GM19467 (cell line): ENCODE results near the gene EPN1.

ENCODE experiments used
- ATAC-seq: cut with Tn5 transposase; IDR thresholded peaks from one replicate; pipeline ENCODE4 v1.9.1; 2021; ENCODE audit warnings: mild to moderate bottlenecking, moderate library complexity; ENCODE audit not compliant: unreplicated experiment

The EPN1 gene

DNA sequence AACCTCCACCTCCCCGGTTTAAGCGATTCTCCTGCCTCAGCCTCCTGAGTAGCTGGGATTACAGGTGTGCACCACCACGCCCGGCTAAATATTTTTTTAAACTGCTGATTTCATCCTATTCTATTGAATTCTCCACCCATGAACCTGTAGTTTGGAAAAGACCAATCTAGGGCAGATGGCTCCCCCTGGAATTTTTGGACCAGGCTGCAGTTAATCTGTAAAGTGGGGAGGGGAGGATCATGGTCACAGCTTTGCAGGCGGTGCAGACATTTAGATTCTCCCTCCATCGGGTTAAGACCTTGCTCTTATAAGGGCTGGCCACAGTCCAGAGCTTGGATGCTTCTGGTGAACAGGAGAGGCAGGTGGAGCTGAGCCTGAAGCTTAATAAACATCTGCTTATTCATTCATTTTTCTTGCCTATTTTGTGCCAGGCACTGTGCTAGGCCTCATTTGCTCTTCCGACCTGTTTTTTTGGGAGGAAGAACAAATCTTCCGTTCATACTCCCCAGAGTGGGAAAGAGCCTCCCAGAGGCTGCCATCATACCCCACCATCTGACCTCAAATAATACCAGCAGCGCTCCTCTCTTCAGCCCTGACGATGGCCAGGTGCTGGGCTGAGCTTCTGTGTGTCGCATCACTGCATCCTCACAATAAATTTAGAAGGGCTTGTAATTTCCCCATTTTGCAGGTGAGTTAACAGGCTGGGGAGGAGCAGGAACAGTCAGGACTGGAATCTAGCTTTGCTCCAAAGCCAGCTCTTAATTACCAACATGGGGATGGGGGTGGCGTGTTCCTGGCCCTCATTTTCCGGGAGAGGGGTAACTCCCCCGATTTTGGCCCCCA, 27.9 kb upstream of the EPN1 start:
- ATAC-seq, result no peak

DNA sequence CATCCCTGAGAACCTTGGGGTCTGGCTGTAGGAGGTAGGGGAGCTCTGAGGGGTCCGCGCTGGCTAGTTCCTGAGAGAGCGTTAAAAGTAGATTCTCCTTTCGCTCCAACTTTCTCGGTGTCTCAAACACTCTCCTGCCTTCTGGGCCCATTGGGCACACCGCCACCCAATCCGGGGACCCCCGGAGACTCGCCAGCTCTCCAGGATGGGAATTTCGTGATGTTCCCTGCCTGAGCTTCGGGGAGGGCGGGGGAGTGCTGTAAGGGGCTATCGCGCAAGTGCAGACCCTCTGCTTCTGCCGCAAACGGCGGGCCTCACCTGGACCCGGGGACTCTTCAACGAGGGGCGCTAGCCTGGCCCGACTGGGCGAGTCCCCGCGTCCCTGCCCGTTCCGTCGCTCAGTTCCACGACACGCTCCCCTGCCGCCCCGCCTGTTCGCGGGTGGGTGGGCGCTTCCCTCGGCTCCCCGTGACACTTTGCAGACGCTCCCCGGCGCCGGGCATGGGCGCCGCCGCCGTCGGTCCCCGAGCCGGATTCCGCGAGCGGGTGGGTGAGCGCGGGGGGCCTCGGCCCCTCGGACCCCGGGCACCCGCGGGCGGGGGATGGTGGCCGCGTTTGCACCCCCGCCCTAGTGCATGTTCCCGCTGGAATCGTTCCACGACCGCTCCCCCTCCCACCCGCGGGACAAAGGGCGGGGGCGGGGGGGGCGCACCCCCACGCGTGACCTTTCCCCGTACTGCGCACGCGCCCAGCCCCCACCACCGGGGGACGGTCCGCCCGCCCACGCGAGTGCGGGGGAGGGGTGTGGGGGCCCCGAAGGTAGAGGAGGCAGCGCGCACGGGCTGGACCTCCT, 27.1 kb upstream of the EPN1 start, which contains the start of gene CCDC106:
CCDC106 (plus strand) TSS at position 481 of the 853 bp plus-strand sequence. CDS start 835 bp downstream, outside the sequence.
- ATAC-seq, result no peak

DNA sequence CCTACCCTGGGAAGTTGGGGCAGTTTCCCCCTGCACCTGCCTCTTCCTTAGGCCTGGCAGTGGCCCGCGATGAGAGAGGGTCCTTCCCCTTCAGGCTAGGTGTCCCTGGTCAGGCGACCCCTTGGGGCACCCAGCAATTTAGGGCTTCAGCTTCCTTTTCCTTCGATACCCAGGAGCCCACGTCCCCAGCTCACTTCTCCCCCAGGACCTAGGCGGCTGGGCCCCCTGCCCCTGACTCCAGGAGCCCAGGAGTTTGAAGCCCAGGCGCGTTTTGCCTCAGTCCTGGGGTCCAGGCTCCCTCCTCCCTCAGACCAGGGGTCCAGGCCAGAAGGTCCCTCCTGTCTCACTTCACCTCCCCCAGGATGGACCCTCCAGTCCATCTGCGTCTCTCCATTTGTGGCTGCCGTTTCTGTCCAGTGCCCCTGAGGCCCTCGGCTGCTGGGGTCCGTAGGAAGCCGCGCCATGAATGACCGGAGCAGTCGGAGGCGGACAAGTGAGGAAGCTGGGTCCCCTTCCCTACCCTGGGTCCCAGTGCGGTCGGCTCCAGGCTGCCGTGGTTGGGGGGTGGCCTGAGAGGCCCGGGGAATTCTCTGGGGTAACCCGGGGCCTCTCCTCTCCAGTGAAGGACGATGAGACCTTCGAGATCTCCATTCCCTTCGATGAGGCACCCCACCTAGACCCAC, 26.3 kb upstream of the EPN1 start:
- ATAC-seq, result no peak

DNA sequence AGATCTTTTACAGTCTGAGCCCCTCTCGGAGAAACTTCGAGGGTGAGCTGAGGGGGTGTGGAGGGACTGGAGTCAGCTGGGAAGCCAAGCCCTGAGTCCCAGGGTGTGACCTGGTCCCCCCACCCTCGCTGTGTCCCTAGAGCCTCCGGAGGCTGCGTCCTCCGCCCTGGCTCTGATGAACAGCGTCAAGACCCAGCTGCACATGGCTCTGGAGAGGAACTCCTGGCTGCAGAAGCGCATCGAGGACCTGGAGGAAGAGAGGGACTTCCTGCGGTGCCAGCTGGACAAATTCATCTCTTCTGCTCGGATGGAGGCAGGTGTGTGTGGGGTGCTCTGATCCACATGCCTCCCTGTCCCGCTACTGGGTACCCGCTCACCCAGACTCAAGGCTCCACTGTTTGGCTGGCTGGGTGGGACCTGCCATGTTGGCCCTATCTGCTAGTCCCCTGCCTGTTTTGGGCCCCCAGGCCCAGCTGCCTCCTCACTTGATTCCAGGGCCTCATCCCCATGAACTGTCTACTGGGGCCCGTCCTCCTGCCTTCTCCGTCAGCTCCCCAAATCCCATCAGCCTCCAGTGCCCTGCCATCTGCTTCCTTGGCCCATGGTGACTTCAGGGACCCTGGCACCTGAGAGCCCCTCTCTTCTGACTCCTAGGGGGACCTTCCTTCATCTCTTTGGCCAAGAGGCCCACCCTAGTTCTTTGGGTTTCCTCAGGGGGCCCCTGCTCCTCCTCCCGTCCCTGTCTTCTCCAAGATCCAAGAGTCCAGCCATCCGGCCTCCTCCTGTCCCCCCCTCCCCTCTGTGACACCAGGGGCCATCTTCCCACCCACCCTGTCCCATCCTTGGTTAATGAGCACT, 25.5 kb upstream of the EPN1 start:
- ATAC-seq, result no peak

DNA sequence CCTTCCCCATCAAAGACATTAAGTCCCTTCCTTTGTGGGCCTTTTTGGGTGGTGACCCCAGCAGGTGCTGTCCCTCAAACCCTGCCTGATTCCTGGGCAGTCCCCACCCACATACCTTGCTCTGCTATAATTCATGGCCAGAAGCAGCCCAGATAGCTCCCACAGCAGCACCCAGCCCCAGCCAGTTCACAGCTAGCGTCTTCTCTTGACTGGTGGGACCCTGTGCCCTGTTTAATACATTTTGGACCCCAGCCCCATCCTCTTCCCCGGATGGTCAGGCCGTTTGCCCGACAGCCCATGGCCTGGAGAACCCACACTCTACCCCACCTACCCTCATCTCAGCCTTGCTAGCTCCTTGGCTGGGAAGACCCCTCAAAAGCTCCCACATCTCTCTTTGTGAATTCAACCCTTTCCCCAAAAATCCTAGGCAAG, 24.9 kb upstream of the EPN1 start:
- ATAC-seq, result no peak

DNA sequence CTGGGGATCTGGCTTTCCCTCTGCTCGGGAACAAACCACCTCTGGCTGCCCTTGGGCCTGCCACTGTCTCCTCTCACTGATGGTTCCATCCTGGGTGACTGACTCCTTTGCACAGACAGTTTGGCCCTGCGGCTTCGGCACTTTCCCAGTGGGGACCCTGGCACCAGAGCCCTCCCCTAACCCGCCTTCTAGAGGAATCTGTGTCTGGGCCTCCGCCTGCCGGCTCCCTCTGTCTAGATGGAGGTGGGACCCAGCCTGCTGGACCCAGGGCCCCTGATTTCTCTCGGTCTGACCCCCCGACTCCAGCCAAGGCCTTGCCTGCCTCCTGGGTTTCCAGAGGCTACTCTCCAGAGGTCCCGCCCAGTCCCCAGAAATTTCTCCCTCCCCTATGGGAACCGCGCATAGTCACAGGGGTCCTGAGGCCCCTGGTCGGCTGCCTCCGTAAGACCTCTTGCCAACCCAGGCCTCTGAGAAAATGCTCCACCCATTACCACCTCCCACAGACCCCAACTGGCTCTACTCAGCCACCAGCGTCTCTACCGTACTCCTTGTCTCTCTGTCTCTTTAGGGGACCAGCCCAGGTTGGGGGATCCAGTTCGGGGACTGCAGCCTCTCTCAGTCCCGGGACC, 24.3 kb upstream of the EPN1 start:
- no peak for ATAC-seq

DNA sequence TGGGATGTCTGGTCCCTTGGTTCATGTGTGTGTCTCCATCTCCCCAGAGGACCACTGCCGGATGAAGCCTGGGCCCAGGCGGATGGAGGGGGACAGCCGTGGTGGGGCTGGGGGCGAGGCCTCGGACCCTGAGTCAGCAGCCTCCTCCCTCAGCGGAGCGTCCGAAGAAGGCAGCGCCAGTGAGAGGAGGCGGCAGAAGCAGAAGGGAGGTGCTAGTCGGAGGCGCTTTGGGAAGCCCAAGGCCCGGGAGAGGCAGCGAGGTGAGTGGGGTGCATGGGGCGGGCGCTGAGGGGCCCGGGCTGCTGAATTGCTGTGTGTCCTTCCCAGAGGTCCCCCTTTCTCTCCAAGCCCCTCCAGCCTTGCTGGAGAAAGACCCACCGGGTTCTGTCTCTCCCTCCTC, 23.8 kb upstream of the EPN1 start:
- no peak for ATAC-seq

DNA sequence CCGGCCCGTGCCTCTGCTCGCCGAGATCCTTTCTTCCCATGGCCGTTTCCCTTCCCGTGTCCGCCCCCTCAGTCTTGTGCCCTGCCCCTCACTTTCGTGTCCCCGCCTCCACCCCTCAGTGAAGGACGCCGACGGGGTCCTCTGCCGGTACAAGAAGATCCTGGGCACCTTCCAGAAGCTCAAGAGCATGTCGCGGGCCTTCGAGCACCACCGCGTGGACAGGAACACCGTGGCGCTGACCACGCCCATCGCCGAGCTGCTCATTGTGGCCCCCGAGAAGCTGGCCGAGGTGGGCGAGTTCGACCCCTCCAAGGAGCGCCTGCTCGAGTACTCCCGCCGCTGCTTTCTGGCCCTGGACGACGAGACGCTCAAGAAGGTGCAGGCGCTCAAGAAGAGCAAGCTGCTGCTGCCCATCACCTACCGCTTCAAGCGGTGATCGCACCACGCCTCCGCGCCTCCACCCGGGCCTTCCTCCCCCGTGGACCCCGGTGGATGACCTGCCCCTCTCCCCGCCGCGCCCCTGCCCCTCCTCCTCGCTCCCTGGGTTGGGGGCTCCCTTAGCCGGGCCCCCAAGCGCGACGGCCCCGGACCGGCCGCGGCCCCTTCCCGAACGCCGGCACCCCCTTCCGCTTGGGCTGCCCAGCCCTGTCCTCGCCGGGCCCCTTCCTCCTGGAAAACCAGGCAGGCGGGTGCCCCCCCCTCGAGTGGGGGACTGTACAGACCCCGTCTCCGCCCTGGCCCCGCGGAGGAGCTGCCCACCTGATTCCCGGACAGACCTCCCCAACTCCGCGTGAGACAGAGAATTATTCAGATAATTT, 22.5 kb upstream of the EPN1 start:
- ATAC-seq, result no peak

DNA sequence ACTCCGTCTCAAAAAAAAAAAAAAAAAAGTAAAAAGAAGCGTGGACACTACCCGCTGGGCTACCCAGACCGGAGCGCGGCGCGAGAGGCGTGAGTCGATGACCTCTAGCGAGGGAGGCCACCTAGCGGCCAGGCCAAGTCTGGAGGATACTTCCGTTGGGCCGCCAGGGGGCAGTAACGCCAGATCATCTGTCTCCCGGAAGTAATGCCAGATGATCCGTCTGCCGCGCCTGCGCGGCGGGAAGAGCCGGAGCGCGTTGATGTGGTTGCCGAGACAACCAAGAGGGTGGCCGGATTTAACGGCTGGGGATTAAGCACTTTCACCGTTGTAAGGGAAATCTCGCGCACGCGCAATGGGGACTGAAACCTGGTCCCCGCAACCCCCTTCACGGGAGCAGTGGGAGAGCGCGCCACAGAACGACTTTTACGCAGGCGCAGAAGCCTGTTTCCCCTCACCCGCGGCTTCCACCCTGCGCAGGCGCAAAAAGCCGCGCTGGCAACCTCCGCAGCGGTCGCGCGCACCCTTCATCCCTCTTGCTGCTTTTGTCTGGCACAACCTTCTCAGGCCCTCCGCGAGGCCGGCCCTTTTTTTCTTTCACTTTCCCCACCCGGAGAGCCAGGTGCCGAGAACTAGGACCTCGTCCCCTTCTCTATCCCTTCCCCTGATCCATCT, 21.2 kb upstream of the EPN1 start:
- peak; percentile 44 for ATAC-seq

DNA sequence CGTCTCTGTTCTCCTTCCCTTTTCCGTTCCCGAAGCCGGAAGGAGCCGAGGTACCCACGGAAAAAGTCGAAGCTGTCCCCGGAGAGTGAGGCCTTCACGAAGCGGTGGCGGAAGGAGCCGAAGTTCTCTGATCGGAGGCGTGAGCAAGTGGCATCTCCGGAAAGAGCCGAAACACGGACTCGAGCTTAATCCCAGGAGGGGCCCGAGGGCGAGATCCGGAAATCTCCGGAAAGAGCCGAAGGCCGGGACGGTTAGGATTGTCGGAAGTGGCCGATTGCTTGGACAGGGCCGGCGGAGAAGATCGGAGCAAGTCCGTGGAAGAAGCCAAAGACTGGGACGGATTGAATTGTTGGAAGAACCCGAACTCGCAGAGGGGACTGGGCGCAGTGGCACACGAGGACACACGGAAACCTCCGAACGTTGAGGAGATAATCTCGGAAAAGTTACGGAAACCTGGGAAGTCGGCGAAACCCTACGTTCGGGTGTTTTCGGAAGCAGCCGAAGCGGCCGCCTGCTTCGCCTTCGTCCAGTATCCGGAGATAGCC, 20.6 kb upstream of the EPN1 start:
- peak; percentile 60 for ATAC-seq

DNA sequence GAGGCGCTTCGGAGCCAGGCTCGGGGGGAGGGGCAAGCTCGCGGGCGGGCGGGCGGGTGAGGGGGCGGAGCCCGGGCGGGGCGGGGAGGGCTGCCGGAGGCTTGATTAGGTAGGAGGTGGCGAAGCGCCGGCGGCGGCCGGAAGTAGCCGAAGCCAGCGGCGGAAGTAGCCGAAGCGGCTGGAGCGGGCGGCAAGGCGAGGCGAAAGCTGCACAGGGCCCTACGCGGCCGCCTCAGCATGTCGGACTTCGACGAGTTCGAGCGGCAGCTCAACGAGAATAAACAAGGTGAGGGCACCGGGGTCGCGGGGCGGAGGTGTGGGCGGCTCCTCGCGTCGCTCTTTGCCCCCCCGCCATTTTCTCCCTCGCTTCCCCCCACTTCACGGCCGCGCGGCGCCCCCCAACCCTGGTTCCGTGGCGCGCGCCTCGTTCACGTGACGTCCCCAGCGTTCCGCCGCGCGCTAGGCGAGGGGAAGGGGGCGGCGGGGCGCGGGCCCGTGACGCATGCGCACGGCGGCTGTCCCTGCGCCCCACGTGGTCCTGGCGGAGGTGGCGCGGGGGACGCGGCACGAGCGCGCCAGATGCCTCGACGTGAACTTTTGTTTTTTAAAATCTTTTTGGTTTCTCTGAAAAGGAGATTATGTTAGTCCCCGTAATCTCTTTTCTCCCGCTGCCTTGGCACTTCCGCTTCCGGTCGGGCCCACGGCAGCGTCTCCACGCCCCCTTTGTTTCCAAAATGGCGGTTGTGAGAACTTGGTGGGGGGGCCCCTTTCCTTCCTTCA, 20.0 kb upstream of the EPN1 start, which contains the start of gene U2AF2:
U2AF2 (plus strand) TSS at position 168 of the 780 bp plus-strand sequence; CDS start at position 238, 70 bp downstream.
- peak; percentile 29 for ATAC-seq

DNA sequence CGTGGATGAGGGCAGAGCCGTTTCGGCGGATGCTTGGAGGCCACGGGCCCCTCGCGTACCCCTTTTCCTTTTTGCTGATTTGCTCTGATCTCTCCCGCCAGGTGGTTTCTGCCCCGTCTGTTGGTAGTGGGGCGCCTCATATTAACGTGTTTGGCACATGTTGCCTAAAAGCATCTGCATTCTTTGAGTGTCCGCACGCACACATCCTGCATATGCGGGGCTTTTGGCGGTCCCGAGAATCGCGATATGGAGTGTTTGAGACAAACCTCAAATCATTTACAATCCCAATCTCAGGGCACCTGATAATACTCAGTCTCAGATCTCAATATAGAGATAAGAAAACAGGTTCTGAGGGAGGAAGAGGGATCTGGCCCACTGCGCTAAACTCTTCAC, 19.4 kb upstream of the EPN1 start:
- no peak for ATAC-seq

DNA sequence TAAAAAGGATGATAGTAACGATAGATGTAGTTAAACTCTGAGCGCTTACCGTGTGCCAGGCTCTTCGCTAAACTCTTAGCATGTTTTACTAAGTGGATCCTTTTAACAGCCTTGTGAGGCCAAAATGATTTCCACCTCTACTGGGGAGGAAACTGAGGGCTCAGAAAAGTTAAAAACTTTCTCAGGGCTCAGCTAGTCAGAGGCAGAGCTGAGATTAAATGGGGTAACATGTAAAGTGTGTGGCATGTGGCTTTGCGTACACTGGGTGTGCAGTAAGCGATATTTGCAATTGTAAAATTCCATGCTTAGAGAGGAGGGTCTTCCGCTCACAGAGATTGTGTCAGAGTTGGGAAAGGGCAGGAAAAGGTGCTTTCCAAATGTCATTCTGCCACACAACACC, 18.5 kb upstream of the EPN1 start:
- no peak for ATAC-seq

DNA sequence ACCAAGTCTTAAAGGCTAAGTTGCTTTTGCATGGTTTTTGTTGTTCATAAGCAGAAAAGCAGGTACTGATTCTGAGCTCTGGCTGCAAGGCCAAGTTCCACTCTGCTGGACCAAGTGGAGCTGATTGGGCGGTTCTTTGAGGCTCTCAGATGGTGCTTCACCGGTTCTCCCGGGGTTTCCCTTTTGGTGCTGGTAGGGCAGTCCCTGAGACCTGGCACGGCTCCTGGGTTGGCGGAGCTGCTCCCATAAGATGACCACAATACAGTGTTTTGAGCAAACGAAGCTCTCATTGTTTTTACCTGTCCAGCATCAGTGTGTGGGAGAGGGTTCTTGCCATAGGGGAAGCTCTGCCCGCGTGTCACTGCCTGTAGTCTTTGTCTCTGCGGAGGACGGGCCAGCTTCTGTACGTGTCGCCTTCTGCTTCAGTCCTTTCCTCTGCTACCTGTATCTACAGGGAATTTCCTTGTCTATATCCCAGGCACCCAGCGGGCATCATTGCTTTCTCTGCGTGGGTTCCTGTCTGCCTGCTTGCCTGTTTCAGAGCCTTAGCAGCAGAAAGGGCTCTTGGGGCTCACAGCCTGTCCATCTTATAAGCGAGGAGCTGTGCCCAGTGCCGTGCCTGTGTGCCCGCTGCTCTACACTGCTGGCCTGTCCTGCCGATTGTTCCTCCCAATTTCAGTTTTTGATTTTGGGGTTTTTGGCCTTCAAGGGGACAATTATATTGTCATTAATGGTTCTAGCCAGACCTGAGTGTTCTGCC, 17.9 kb upstream of the EPN1 start:
- no peak for ATAC-seq

DNA sequence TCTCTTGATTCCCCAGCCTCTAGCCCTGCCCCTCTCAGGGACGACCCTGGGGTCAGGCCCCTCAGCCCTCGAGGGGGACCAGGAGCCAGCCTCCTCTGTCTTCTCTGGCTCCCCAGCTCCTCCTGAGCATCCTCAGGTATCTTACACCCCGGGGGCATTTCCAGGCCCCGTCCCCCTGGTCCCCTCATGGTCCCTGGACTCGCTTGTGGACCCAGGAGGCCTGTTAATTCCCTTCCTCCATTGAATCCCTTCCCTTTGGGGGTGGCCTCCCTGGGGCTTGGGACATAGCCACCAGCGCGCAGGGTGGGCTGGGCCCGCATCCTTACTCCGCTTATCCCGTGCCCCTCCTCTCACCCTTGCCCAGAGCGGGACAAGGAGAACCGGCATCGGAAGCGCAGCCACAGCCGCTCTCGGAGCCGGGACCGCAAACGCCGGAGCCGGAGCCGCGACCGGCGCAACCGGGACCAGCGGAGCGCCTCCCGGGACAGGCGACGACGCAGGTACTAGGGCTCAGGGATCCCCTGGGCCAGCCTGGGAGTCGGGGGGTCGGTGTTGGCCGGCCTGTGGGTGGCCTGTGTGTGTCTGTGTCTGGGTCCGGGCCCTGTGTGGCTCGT, 16.1 kb upstream of the EPN1 start:
- no peak for ATAC-seq

DNA sequence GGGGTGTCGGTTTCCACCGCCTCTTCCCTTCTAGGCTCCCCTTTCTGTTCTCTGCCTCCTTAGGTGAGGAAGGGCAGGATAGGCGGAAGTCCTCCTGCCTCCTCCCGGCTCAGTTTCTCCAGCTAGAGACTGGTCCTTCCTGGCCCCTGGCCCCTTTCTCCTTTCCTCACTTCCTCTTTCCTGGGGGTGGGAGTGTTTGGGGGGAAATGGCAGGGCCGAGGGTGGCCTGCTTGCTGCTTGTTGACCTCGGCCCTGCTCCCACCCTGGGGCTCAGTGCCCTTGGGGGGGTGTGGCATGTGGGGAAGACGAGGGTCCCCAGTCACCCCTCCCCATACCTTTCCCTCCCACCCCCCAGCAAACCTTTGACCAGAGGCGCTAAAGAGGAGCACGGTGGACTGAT, 15.2 kb upstream of the EPN1 start:
- no peak for ATAC-seq
